ENCODE measurements around the gene GPR153.

Gene GPR153

GRCh38 chr1:6254691-6255090, 6.2 kb downstream of the GPR153 start:
- H3K27ac ChIP-seq (replicated peaks; ENCODE audit: low read length) = no peak overlapping the region
- H4K91ac ChIP-seq (ENCODE audit: low read depth, low read length, poor library complexity) = no peak overlapping the region
- no peak overlapping the region for H3K4me3 ChIP-seq (ENCODE audit: low read length in 2 of 2)

GRCh38 chr1:6253380-6253779, 7.5 kb downstream of the GPR153 start:
- Histone ChIP-seq H3K4me2 (ENCODE audit: insufficient read depth, low read length, poor library complexity, severe bottlenecking) (no peak overlapping the region), H2BK5ac (ENCODE audit: low read length) (no peak overlapping the region), H3K4me1 (ENCODE audit: control insufficient read depth in 2 of 2, insufficient read depth in 1 of 2, low read depth in 1 of 2, low read length in 2 of 2) (peaks cover 0 to 7% of the 10 kb centered on the region in 2 donors), H2BK12ac (ENCODE audit: low read length) (no peak overlapping the region), H3K18ac (ENCODE audit: low read length) (no peak overlapping the region), H2AK5ac (ENCODE audit: low read depth, low read length) (no peak overlapping the region), H3K4ac (ENCODE audit: low read length) (no peak overlapping the region), H2BK120ac (ENCODE audit: low read depth, low read length) (no peak overlapping the region), H2AFZ (ENCODE audit: low read length) (no peak overlapping the region), H3K9ac (ENCODE audit: low read depth, low read length, poor library complexity) (peak overlapping the region; percentile 44), H3K9me3 (replicated peaks in 1 of 2; ENCODE audit: control insufficient read depth in 2 of 2, insufficient read depth in 1 of 2, low read depth in 1 of 2, low read length in 2 of 2) (no peaks in the 10 kb centered on the region), H4K91ac (ENCODE audit: low read depth, low read length, poor library complexity) (peak overlapping the region; percentile 92), H3K79me1 (ENCODE audit: low read depth, low read length) (peaks cover 2% of the 10 kb centered on the region), H3K27ac (replicated peaks; ENCODE audit: low read length) (no peak overlapping the region), H4K8ac (ENCODE audit: low read depth, low read length) (no peak overlapping the region), H3K36me3 (replicated peaks in 1 of 2; ENCODE audit: control insufficient read depth in 2 of 2, insufficient read depth in 2 of 2, low read length in 2 of 2) (peaks cover 15 to 20% of the 10 kb centered on the region in 2 donors), H3K27me3 (ENCODE audit: control insufficient read depth in 3 of 3, insufficient read depth in 3 of 3, low read depth in 1 of 3, low read length in 3 of 3) (peaks cover 0 to 25% (median 0%) of the 10 kb centered on the region in 3 experiments), H3K14ac (ENCODE audit: low read length) (no peak overlapping the region), H3K4me3 (ENCODE audit: low read length in 2 of 2) (no peak overlapping the region), H3K23ac (ENCODE audit: low read depth, low read length, poor library complexity) (no peak overlapping the region), H2BK15ac (ENCODE audit: low read length) (no peak overlapping the region)
- no peak for DNase-seq (ENCODE audit: low spot score)
- no CpG with 5 or more reads among the region's 9 CpGs for whole genome bisulfite sequencing, 2 donors (ENCODE audit: extremely low coverage in 2 of 2, insufficient read length in 2 of 2, insufficient replicate concordance in 1 of 2)

More at GRCh38 chr1:6254691-6255090, 6.2 kb downstream of the GPR153 start:
- no peak overlapping the region for H3K14ac ChIP-seq (ENCODE audit: low read length)
- peak overlapping the region; percentile 83 for H3K23ac ChIP-seq (ENCODE audit: low read depth, low read length, poor library complexity)
- H3K27me3 ChIP-seq (ENCODE audit: control insufficient read depth in 3 of 3, insufficient read depth in 3 of 3, low read depth in 1 of 3, low read length in 3 of 3) = peaks cover 0 to 13% (median 0%) of the 10 kb centered on the region in 3 experiments
- H2BK5ac ChIP-seq (ENCODE audit: low read length) = no peak overlapping the region
- H3K4me1 ChIP-seq (ENCODE audit: control insufficient read depth in 2 of 2, insufficient read depth in 1 of 2, low read depth in 1 of 2, low read length in 2 of 2) = peaks cover 2 to 8% of the 10 kb centered on the region in 2 donors
- H4K8ac ChIP-seq (ENCODE audit: low read depth, low read length) = no peak overlapping the region
- H3K36me3 ChIP-seq (replicated peaks in 1 of 2; ENCODE audit: control insufficient read depth in 2 of 2, insufficient read depth in 2 of 2, low read length in 2 of 2) = peaks cover 15 to 20% of the 10 kb centered on the region in 2 donors
- H3K18ac ChIP-seq (ENCODE audit: low read length) = peak overlapping the region; percentile 22
- H2BK12ac ChIP-seq (ENCODE audit: low read length) = no peak overlapping the region
- H3K4ac ChIP-seq (ENCODE audit: low read length) = no peak overlapping the region
- H2AFZ ChIP-seq (ENCODE audit: low read length) = no peak overlapping the region
- H3K9me3 ChIP-seq (replicated peaks in 1 of 2; ENCODE audit: control insufficient read depth in 2 of 2, insufficient read depth in 1 of 2, low read depth in 1 of 2, low read length in 2 of 2) = no peaks in the 10 kb centered on the region
- no CpG with 5 or more reads among the region's 16 CpGs for WGBS, 2 donors (ENCODE audit: extremely low coverage in 2 of 2, insufficient read length in 2 of 2, insufficient replicate concordance in 1 of 2)
- no peak overlapping the region for H2BK120ac ChIP-seq (ENCODE audit: low read depth, low read length)
- no peak overlapping the region for H3K4me2 ChIP-seq (ENCODE audit: insufficient read depth, low read length, poor library complexity, severe bottlenecking)
- H3K9ac ChIP-seq (ENCODE audit: low read depth, low read length, poor library complexity) = peak overlapping the region; percentile 68
- H2BK15ac ChIP-seq (ENCODE audit: low read length) = no peak overlapping the region
- DNase-seq (ENCODE audit: low spot score) = no peak
- no peak overlapping the region for H2AK5ac ChIP-seq (ENCODE audit: low read depth, low read length)
- H3K79me1 ChIP-seq (ENCODE audit: low read depth, low read length) = peaks cover 8% of the 10 kb centered on the region

GRCh38 chr1:6252374-6252710, 8.6 kb downstream of the GPR153 start:
- Histone ChIP-seq H2AFZ (ENCODE audit: low read length) (no peak overlapping the region), H3K4me3 (ENCODE audit: low read length in 2 of 2) (no peak overlapping the region), H2BK5ac (ENCODE audit: low read length) (no peak overlapping the region), H3K9ac (ENCODE audit: low read depth, low read length, poor library complexity) (no peak overlapping the region), H2AK5ac (ENCODE audit: low read depth, low read length) (no peak overlapping the region), H3K14ac (ENCODE audit: low read length) (no peak overlapping the region), H3K18ac (ENCODE audit: low read length) (no peak overlapping the region), H3K9me3 (replicated peaks in 1 of 2; ENCODE audit: control insufficient read depth in 2 of 2, insufficient read depth in 1 of 2, low read depth in 1 of 2, low read length in 2 of 2) (no peaks in the 10 kb centered on the region), H3K27ac (replicated peaks; ENCODE audit: low read length) (no peak overlapping the region), H3K4me1 (ENCODE audit: control insufficient read depth in 2 of 2, insufficient read depth in 1 of 2, low read depth in 1 of 2, low read length in 2 of 2) (peaks cover 0 to 7% of the 10 kb centered on the region in 2 donors), H4K91ac (ENCODE audit: low read depth, low read length, poor library complexity) (no peak overlapping the region), H3K27me3 (ENCODE audit: control insufficient read depth in 3 of 3, insufficient read depth in 3 of 3, low read depth in 1 of 3, low read length in 3 of 3) (peaks cover 0 to 26% (median 0%) of the 10 kb centered on the region in 3 experiments), H2BK120ac (ENCODE audit: low read depth, low read length) (no peak overlapping the region), H2BK15ac (ENCODE audit: low read length) (no peak overlapping the region), H3K4ac (ENCODE audit: low read length) (no peak overlapping the region), H3K23ac (ENCODE audit: low read depth, low read length, poor library complexity) (no peak overlapping the region), H4K8ac (ENCODE audit: low read depth, low read length) (no peak overlapping the region), H2BK12ac (ENCODE audit: low read length) (no peak overlapping the region), H3K4me2 (ENCODE audit: insufficient read depth, low read length, poor library complexity, severe bottlenecking) (no peak overlapping the region), H3K79me1 (ENCODE audit: low read depth, low read length) (no peaks in the 10 kb centered on the region), H3K36me3 (replicated peaks in 1 of 2; ENCODE audit: control insufficient read depth in 2 of 2, insufficient read depth in 2 of 2, low read length in 2 of 2) (peaks cover 15 to 20% of the 10 kb centered on the region in 2 donors)
- DNase-seq (ENCODE audit: low spot score) = no peak
- WGBS, 2 donors (ENCODE audit: extremely low coverage in 2 of 2, insufficient read length in 2 of 2, insufficient replicate concordance in 1 of 2) = no CpG with 5 or more reads among the region's 4 CpGs

- no peak overlapping the region for H3K9ac ChIP-seq (ENCODE audit: low read depth, low read length, poor library complexity)
- no peak overlapping the region for H3K18ac ChIP-seq (ENCODE audit: low read length)
- no peak overlapping the region for H3K27ac ChIP-seq (replicated peaks; ENCODE audit: low read length)
- H2BK15ac ChIP-seq (ENCODE audit: low read length) = no peak overlapping the region
- no CpG with 5 or more reads among the region's 15 CpGs for WGBS, 2 donors (ENCODE audit: extremely low coverage in 2 of 2, insufficient read length in 2 of 2, insufficient replicate concordance in 1 of 2)
- H3K9me3 ChIP-seq (replicated peaks in 1 of 2; ENCODE audit: control insufficient read depth in 2 of 2, insufficient read depth in 1 of 2, low read depth in 1 of 2, low read length in 2 of 2) = no peaks in the 10 kb centered on the region
- H2BK12ac ChIP-seq (ENCODE audit: low read length) = no peak overlapping the region
- no peak overlapping the region for H2BK120ac ChIP-seq (ENCODE audit: low read depth, low read length)
- H4K91ac ChIP-seq (ENCODE audit: low read depth, low read length, poor library complexity) = no peak overlapping the region
- no peaks in the 10 kb centered on the region for H3K79me1 ChIP-seq (ENCODE audit: low read depth, low read length)
- no peak for DNase-seq (ENCODE audit: low spot score)
- H3K14ac ChIP-seq (ENCODE audit: low read length) = no peak overlapping the region
- H3K4me3 ChIP-seq (ENCODE audit: low read length in 2 of 2) = no peak overlapping the region
- no peak overlapping the region for H3K4me2 ChIP-seq (ENCODE audit: insufficient read depth, low read length, poor library complexity, severe bottlenecking)
- H2AFZ ChIP-seq (ENCODE audit: low read length) = no peak overlapping the region
- peak overlapping the region; percentile 43 for H2AK5ac ChIP-seq (ENCODE audit: low read depth, low read length)
- no peak overlapping the region for H3K23ac ChIP-seq (ENCODE audit: low read depth, low read length, poor library complexity)
- peaks cover 0 to 26% (median 0%) of the 10 kb centered on the region in 3 experiments for H3K27me3 ChIP-seq (ENCODE audit: control insufficient read depth in 3 of 3, insufficient read depth in 3 of 3, low read depth in 1 of 3, low read length in 3 of 3)
- peaks cover 4 to 10% of the 10 kb centered on the region in 2 donors for H3K4me1 ChIP-seq (ENCODE audit: control insufficient read depth in 2 of 2, insufficient read depth in 1 of 2, low read depth in 1 of 2, low read length in 2 of 2)
- H2BK5ac ChIP-seq (ENCODE audit: low read length) = no peak overlapping the region
- peaks cover 15 to 20% of the 10 kb centered on the region in 2 donors for H3K36me3 ChIP-seq (replicated peaks in 1 of 2; ENCODE audit: control insufficient read depth in 2 of 2, insufficient read depth in 2 of 2, low read length in 2 of 2)
- no peak overlapping the region for H3K4ac ChIP-seq (ENCODE audit: low read length)
- H4K8ac ChIP-seq (ENCODE audit: low read depth, low read length) = no peak overlapping the region
Observed at GRCh38 chr1:6251681-6252373, 9.1 kb downstream of the GPR153 start.
